Esophagus muscularis mucosa (tissue), 4 donors: ENCODE results near the gene RAD18.

ENCODE experiments used
- CTCF ChIP-seq, 3 experiments: fragments of 200-600 bp in 2 of 3; fragments of 450-650 bp in 1 of 3; sonication (generic) in 2 of 3; IDR thresholded peaks; one replicate each; pipeline ENCODE4 v1.5.1; 2017 to 2019; ENCODE audit warnings: antibody characterized with exemption in 3 of 3, mild to moderate bottlenecking in 2 of 3, moderate library complexity in 1 of 3
- EP300 ChIP-seq: sonication (generic); formaldehyde crosslinking; IDR thresholded peaks from one replicate; pipeline ENCODE4 v1.6.1; 2017; ENCODE audit warnings: antibody characterized with exemption
- POLR2A ChIP-seq: fragments of 450-650 bp; IDR thresholded peaks from one replicate; pipeline ENCODE4 v1.6.1; 2017; ENCODE audit warnings: antibody characterized with exemption, moderate library complexity, mild to moderate bottlenecking, low read depth

DNA sequence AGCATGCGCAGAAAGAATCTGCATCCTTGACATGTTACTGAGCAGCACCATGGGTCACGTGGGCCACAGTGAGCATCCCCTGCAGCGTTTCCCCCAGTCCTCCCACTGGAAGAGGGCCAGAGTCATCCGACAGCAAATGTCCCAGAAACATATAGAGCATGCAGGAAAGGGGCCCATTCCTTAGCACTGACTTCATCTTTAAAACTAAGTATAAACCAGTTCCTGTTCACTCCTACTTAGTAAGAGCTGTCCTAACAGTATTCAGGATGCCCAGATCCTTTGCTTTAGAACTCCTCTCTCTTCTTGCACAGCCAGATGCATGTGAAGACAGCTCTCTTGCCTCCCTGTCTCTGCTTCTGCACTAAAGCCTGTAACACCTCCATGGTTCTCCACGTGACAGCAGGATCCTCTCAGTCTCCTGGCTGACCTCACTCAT lies 114.6 kb downstream of the RAD18 start:
- TF ChIP-seq CTCF (IDR thresholded peaks at IDR 0.05): no peak
- no peak for TF ChIP-seq EP300
- TF ChIP-seq POLR2A: no peak
